Hematopoietic multipotent progenitor cell treated with erythropoietin and hydrocortisone succinate and interleukin-3 and kit ligand, for 8 days (in vitro differentiated cells): ENCODE results near the gene TPP2.
A peak's percentile ranks its signal among the peaks of the same experiment; 100 is the strongest.

Experiments
- DNase-seq: peaks from one replicate; pipeline ENCODE4 v3.0.0-alpha.2; 2015

Gene TPP2

DNA sequence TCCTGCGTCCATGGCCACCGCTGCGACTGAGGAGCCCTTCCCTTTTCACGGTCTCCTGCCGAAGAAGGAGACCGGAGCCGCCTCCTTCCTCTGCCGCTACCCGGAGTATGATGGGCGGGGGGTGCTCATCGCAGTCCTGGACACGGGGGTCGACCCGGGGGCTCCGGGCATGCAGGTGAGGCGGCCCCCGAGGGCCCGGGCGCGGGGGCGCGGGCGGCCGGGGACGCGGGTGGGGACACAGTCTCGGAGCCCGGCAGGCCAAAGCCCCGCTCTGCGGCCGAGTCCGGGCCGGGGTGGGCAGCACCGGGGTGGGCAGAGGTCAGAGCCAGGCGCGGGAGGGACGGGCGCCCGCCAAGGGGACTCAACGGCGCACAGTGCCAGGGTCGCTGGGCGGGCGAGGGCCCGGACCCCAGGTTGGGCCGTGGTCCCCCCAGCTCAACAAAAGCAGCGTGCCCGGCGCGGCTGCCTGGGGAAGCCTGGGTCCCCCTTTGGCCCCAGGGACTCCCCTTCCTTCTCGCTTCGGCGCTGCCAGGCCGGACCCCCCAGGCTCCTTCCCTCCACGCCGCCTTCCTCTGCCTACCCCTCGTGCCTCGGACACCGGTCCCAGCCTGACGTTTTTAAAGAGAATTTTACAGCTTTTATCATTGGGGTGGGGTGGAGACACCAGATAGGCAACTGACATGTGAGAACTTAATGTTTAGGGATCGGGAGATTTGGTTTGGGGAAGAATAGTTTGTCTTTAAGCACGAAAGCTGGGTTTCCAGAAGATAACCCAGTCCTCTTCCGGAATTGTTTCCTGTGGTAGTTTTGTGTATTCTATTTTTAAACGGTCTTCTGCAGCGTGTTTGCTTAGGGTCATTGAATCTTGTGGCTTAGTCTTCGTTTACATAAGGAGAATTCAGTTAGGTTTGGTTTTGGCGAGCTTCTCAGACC lies 509 bp downstream of the TPP2 start:
- peak; percentile 45 for DNase-seq

DNA sequence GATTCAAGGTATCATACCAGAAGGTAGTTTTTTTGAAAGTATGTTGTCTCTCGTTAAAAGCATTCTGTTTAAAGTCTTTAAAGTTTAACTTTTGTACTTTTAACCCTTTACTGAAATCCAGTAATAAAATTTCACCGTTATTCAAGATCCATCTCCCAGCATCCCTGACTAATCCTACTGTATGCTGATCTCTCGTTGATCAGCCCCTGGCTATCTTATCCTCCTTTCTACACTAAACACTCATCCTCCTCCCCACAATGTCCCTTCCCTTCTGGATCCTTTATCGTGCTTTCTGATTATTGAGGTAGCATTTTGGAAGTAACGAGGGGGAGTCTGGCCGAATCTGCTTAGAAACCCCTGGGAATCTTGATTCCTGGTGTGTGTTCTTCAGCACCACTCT lies 1.3 kb downstream of the TPP2 start:
- no peak for DNase-seq

DNA sequence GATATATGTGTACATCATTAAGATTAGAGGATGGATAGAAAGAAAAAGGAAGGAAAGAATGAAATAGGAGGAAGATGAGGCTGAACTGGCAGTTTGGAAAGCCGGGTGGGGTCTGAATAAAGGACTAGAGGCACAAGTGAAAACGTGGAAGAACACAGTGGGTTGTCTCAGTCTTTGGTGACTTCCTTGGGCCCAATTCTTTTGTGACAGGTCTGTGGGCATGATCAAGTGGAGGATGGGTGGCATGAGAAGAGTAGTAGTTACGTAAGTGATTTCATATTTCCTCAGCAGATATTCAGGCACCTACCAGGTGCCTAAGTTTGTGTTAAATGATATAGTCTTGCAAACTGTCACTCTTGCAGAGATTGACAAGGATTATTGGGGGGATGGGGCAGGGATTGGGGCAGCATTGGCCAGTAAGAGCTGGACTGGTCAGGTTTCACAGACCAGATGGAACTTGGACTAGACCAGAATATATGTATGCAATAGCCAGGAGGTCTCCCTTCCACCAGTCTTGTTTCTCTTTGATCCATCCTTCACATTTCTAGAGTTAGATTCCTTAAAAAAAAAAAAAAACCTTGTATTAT lies 2.7 kb downstream of the TPP2 start:
- DNase-seq: no peak

DNA sequence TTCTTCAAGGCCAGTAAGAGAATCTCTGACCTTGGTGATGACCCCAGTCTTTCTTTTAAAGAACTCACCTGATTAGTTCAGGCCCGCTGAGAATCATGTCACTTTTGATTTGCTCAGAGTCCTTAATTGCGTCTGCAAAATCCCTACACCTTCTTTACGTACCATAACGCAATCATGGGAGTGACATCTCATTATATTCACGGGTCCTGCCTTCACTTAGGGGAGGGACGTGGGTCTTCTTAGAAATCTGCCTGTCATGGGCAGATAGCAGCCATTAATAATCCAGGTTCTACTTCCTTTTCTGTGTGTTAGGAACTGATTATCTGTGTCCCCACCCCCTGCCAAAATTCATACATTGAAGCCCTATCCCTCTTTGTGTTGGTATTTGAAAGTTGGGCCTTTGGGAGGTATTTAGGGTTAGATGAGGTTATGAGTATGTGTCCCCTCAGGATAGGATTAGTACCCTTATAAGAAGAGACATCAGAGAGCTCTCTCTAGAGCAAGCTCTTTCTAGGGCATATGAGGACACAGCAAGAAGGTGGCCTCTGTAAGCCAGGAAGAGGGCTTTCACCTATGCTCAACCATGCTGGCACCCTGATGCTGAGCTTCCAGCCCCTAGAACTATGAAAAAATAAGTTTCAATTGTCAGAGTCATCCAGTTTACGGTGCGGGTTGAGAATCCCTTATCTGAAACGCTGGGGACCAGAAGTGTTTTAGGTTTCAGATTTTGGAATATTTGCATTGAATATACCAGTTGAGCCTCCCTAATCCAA lies 9.9 kb downstream of the TPP2 start:
- DNase-seq: peak; percentile 92

DNA sequence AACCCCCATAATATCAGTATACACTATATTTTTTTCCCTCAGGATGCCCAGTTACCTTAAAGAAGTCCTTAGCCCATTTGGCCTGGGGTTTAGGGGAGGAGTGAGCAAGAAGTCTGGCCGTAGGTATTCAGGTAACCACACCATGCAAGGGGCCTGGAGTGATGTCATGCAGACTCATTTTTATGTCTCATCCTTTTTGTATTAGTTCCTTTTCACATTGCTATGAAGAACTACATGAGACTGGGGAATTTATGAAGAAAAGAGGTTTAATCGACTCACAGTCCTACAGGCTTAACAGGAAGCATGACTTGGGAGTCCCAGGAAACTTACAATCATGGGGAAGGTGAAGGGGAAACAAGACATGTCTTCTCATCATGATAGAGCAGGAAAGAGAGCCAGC lies 12.2 kb downstream of the TPP2 start:
- no peak for DNase-seq

DNA sequence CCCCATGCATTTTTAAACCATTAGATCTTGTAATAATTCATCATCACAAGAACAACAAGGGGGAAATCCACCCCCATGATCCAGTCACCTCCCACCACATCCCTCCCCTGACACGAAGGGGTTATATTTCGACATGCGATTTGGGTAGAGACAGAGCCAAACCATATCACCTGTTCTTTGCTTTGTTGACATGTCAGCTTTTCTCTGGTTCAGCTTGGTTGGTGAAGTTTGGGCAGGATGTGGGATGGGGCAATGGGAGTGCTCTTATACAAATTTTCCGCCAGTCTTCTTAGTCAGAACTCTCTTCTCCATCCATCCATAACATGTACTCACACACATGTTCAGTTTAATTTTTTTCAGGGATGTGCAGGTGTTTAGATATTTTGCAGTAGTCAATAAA lies 12.9 kb downstream of the TPP2 start:
- no peak for DNase-seq

DNA sequence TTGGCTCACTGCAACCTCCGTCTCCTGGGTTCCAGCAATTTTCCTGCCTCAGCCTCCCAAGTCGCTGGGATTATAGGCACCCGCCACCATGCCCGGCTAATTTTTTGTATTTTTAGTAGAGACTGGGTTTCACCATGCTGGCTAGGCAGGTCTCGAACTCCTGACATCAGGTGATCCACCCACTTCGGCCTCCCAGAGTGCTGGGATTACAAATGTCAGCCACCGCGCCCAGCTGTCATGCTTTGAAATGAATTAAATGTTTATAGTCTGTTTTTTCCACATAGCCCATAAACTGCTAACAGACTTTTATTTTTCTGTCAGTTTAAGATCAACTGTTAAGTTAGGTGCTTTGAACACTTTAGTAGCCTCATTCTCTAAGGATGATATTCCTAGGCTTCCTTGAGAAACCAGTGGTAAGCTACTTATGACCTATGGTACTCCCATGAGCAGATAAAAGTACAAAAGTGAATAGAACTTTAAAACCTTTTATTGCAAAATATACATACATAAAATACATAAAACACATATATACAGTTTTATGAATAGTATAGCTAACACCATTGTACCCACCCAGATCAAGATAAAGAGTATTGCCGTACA lies 13.6 kb downstream of the TPP2 start:
- no peak for DNase-seq

- no peak for DNase-seq
Observed at GRCh38 chr13:102617697-102618350, 21.0 kb downstream of the TPP2 start.

DNA sequence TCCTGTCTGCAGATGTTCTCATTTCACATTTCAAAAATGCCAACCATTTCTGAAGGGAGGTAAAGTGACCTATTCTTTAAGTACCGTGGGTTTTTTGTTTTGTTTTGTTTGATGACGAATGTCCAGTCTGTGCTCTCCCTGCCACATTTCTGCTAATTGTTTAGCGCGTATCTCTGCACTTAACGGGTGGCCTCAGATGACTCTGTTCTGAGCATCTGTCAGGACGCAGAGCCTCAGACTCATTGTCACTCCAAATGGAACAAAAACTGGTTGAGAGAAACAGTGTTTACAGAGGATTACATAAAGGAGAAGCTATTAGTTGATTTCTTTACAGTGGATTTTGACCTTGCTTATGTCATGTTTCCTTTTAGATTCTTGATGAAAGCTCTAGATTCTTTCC lies 23.7 kb downstream of the TPP2 start:
- DNase-seq: no peak

DNA sequence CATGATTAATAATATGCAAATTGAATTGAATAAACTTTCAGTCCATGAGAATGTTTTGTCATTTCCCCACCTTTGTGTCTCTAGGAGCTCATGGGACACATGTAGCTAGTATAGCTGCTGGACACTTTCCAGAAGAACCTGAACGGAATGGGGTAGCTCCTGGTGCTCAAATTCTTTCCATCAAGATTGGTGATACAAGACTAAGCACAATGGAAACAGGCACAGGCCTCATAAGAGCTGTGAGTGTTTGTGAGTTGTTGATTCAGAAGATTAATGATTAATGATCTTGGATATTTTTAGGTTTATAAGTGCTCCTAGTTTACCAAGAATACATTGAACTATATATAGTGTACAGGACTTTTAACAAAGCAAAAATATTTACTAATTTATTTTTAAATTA lies 30.1 kb downstream of the TPP2 start:
- no peak for DNase-seq

DNA sequence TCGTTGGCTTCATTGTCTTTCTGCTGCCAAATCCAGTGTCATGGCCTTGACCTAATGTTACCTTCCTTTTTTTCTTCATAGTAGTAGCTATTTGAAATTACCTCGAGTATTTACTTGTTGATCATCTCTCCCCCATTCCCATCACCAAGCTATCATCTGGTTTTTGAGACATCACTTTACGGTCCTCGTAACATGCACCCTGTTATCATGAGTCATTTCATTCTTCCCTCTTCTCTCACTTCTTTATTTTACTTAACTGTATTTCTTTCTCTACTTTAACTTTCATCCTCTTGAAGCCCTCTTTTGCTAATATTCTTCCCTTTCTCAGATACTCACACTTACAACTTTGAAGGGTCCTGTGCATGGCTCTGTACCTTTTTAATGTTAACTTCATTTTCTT lies 31.8 kb downstream of the TPP2 start:
- no peak for DNase-seq

DNA sequence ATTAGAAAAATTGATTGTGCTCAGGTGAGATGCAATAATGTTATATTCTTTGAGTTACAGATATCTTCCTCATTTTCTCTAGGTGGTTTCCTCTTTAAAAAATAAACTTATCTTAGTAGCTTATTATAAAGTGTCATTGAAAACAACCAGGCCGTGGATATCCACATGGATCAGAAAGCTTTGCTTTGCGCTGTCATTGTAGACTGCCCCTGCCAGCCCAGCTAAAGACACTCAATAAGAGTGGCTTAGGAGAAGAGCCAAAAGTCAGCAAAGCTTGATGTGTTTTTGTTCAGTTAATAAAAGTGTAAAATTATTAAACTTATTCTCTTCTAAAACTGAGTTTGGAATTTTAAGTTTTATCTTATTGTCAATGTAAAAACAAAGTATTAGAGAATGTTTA lies 34.4 kb downstream of the TPP2 start:
- DNase-seq: no peak

DNA sequence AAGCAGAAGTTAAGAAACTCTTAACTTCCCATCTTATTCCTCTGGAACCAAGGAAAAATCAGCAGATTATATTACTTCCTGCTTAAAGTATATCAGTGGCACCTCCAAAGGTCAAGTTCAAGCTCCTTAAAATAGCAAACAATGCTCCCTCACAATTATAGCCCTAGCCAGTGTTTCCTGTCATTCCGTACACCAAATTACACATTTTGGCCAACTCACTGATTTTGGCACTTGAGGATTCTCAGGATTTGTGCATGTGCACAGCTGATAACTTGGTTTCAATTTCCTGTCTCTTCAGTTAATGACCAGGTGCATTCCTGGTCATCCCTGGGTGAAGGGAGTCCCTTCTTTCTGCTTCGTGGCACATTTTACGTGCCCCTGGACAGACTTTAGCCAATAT lies 42.0 kb downstream of the TPP2 start:
- DNase-seq: no peak

DNA sequence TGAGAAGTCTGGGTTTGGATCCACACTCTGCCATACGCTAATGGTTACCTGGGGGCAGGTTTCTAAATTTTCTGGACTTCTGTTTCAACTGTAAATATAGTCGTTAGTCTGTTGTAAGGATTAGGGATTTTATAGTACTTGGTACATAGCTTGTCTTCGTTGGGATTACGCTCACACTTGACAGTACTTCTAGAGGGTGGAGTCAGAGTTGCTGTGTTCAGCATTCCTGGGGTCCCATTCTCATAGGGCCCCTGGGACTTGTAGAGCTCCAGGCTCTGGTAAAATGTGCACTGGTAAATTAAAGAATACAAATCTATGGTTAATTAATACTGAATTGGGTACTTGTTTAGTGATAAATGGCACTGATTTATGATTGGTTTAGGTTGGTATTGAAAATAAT lies 45.2 kb downstream of the TPP2 start:
- DNase-seq: no peak

- DNase-seq: no peak
Observed at GRCh38 chr13:102642475-102642874, 45.7 kb downstream of the TPP2 start.

DNA sequence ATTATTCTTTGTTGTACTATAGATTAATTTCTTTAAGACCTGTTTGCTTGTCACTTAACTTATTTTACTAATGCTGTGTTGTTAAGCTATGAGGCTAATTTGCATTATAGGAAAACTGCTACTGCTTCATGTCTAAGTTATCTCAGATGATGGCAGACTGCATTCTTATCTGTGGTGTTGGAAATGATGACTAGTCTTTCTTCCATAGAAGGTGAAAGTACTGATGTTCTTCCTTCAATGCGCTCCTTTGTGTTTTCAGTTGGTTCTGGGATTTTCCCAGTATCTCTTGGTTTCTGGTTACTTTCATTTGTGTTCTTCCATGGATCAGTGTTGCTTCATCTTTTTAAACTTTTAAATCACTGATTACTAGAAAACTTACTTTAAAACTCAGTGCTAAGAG lies 46.9 kb downstream of the TPP2 start:
- no peak for DNase-seq

GRCh38 chr13:102645701-102646100 lies 48.9 kb downstream of the TPP2 start:
- DNase-seq: no peak

- no peak for DNase-seq
Observed at GRCh38 chr13:102648046-102648445, 51.3 kb downstream of the TPP2 start.

DNA sequence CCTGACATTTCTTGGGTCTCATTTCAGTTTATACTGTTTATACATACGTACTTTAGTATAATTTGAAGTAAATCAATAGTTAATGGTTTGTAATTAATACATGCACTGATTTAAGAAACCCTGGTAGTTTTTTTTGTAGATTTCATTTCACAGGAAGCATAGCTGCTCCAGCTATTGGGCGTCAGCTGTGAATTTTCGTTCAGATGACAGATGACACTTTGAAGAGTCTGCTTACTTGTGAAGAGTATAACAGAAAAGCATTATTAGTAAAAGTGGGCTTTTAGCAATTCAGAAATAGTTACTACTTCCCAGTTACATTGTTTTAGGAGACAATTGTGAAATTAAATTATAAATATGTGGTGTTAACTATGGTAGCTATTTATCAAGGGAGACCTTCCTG lies 53.7 kb downstream of the TPP2 start:
- DNase-seq: no peak

DNA sequence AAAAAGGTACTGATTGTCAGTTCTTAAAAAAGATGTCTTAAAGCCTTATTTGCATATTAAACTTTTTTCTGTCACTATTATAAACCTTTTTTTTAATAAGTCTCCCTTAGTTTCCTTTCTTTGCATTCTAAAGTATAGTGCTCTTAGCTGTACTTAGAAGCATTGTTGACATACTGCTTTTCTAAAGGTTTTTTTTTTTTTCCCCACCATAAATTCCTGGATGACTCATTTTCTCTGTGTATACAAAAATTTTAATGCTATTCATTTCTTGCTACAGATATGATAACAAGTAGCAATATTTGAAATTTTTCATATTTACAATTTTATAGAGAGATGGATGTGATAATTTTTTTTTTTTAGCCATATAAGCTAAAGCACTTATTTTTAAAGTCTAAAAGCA lies 54.6 kb downstream of the TPP2 start:
- no peak for DNase-seq

DNA sequence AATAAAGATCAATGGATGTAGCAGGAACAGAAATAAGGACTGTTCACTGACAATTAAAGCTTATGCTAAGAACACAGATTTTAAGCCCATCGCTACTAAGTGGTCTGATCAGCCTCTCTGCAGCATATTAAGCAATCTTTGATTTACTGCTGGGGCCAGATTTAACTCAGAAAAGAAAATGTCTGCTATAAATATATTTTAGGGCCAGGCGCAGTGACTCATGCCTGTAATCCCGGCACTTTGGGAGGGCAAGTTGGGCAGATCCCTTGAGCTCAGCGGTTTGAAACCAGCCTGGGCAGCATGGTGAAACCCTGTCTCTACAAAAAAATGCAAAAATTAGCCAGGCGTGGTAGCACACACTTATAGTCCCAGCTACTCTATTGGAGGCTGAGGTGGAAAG lies 55.1 kb downstream of the TPP2 start:
- no peak for DNase-seq

DNA sequence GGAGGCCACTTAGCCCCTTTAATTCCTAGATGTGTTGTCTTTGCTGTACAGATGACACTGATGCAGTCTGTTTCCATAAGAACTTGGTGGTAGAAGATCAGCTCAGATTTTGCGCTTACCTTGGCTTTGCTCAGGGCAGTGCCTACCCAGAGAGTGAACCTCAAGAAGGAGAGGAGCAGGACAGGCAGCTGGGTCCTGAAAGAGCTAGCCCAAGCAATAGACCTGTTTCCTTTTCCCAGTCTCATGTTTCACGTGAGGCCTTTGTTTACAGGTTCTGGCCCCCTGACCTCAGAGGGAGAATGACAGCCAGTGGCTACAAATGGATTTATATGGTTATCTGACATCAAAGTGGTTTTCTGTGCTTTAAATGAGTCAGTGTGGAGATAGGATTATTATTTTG lies 58.0 kb downstream of the TPP2 start:
- no peak for DNase-seq

DNA sequence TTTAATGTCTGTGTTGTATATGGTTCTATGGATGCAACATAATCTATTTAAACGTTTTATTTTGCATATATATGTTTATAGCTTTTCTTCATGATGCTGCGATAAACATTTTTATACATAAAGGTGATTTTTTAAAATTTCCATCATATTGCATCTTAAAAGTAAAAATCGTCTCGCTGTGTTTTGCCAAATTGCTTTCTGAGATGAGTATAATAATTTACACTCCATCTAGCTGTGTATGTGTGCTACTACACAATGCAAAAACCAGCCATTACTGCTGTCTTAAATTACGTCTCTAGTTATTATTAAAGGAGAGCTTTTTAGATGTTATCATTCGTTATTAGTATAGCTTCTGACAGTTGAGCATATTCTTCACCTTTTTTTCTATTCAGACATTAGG lies 60.8 kb downstream of the TPP2 start:
- DNase-seq: peak; percentile 7
